HL-60/S4 (cell line): ENCODE measurements around the gene MEIS3.

ENCODE experiments used
- in situ Hi-C: fragments of 300-500 bp; cut with MboI; formaldehyde crosslinking; loops from 2 replicates; pipeline ENCODE4 v1.14.3; 2022; ENCODE audit warnings: low sequenced_read_pairs

The MEIS3 gene

GRCh38 chr19:47436712-47437401 lies 17.5 kb upstream of the MEIS3 start:
- in situ Hi-C loops, result loop anchor here (5.0 kb wide), 1 partner anchor 260 kb away; no protein-coding TSS in a partner anchor

- in situ Hi-C loops, result loop anchor here (5.0 kb wide), 1 partner anchor 261 kb away; no protein-coding TSS in a partner anchor
Measured at GRCh38 chr19:47435883-47436417, 16.6 kb upstream of the MEIS3 start.

- in situ Hi-C loops, result loop anchor here (5.0 kb wide), 1 partner anchor 262 kb away; no protein-coding TSS in a partner anchor
Measured at GRCh38 chr19:47435196-47435595, 15.9 kb upstream of the MEIS3 start.

GRCh38 chr19:47434088-47434487 lies 14.8 kb upstream of the MEIS3 start:
- in situ Hi-C loops, result no loop called here

- in situ Hi-C loops, result no loop called here
Measured at GRCh38 chr19:47433121-47433520, 13.8 kb upstream of the MEIS3 start.

- in situ Hi-C loops, result no loop called here
Measured at GRCh38 chr19:47432499-47432898, 13.2 kb upstream of the MEIS3 start.

GRCh38 chr19:47432091-47432490 lies 12.8 kb upstream of the MEIS3 start:
- in situ Hi-C loops, result no loop called here

- in situ Hi-C loops, result no loop called here
Measured at GRCh38 chr19:47430041-47430802, 10.9 kb upstream of the MEIS3 start.

- in situ Hi-C loops, result no loop called here
Measured at GRCh38 chr19:47429140-47429793, 9.9 kb upstream of the MEIS3 start.

- in situ Hi-C loops, result no loop called here
Measured at GRCh38 chr19:47428177-47428894, 9.0 kb upstream of the MEIS3 start.

- in situ Hi-C loops, result no loop called here
Measured at GRCh38 chr19:47427241-47428176, 8.2 kb upstream of the MEIS3 start.

GRCh38 chr19:47423203-47423882 lies 4.0 kb upstream of the MEIS3 start:
- in situ Hi-C loops, result no loop called here

- in situ Hi-C loops, result no loop called here
Measured at GRCh38 chr19:47422417-47423163, 3.3 kb upstream of the MEIS3 start.

GRCh38 chr19:47421844-47422395 lies 2.6 kb upstream of the MEIS3 start:
- in situ Hi-C loops, result no loop called here

GRCh38 chr19:47421244-47421786 lies 2.0 kb upstream of the MEIS3 start:
- in situ Hi-C loops, result no loop called here

GRCh38 chr19:47419789-47420188 lies 462 bp upstream of the MEIS3 start:
- in situ Hi-C loops, result no loop called here

- in situ Hi-C loops, result no loop called here
Measured at GRCh38 chr19:47418692-47419029, 666 bp downstream of the MEIS3 start.
